Kidney (tissue), 14 donors: ENCODE measurements around the gene MAN2A1. TPM values are rescaled to one million over a fixed set of nuclear protein-coding genes. Genes with fewer than 3 reads are reported as not detected.

Experiments
- DNase-seq, 5 donors: peaks; one replicate each; pipeline ENCODE4 v3.0.0-alpha.2; 2013 to 2020
- FAIRE-seq: peaks from 2 replicates; lab custom pipeline; 2012; peaks lifted over from hg19 to GRCh38; lab: Jason Lieb, UNC
- H3K27ac ChIP-seq, 2 donors: one replicate each; pipeline ENCODE4 v1.7.0; 2013; ENCODE audit warnings: low read depth in 2 of 2, low read length in 2 of 2, inconsistent platforms in 1 of 2
- H3K27me3 ChIP-seq: one replicate; pipeline ENCODE4 v1.7.1; 2013; ENCODE audit warnings: low read length, inconsistent platforms; ENCODE audit not compliant: control insufficient read depth, insufficient read depth
- H3K36me3 ChIP-seq, 3 donors: one replicate each; pipeline versions ENCODE4 v1.7.0 to v1.7.1; 2013; ENCODE audit warnings: low read length in 3 of 3, control low read depth in 1 of 3, inconsistent platforms in 1 of 3; ENCODE audit not compliant: insufficient read depth in 3 of 3, control insufficient read depth in 2 of 3
- H3K4me1 ChIP-seq, 3 donors: one replicate each; pipeline versions ENCODE4 v1.7.0 to v1.7.1; 2013; ENCODE audit warnings: low read length in 3 of 3, inconsistent platforms in 1 of 3, low read depth in 1 of 3; ENCODE audit not compliant: control insufficient read depth in 2 of 3, insufficient read depth in 2 of 3
- H3K4me3 ChIP-seq, 3 donors: one replicate each; pipeline versions ENCODE4 v1.7.0 to v1.8.1; 2013; ENCODE audit warnings: low read length in 3 of 3, control low read depth in 1 of 3, inconsistent platforms in 1 of 3
- H3K9ac ChIP-seq, 3 donors: one replicate each; pipeline versions ENCODE4 v1.7.0 to v1.7.1; 2013; ENCODE audit warnings: low read length in 3 of 3, control low read depth in 1 of 3, inconsistent platforms in 1 of 3
- H3K9me3 ChIP-seq, 3 donors: one replicate each; pipeline versions ENCODE4 v1.7.0 to v1.7.1; 2013; ENCODE audit warnings: low read length in 3 of 3, control low read depth in 1 of 3, inconsistent platforms in 1 of 3; ENCODE audit not compliant: control insufficient read depth in 2 of 3, insufficient read depth in 1 of 3
- intact Hi-C: fragments of 100-400 bp; cut with DNase I; formaldehyde crosslinking; loops from one replicate; pipeline ENCODE4 v1.11.1; 2022
- polyA plus RNA-seq: library from polyadenylated mRNA; stranded (reverse); fragments of 350-450 nt; fragmentation: Illumina TruSeq; extraction: RNeasy Lipid Tissue Mini Kit (QIAGEN cat#74804); gene quantifications from one replicate; pipeline ENCODE4 v1.2.3, GENCODE V29; 2014; ENCODE audit warnings: low read depth, low replicate concordance; ENCODE audit not compliant: insufficient read depth
- total RNA-seq: library from RNA; stranded (reverse); fragmentation: NEBNext Ultra II Directional; extraction: Animal tissue kit (Norgen Biotek cat#: 25700); gene quantifications from one replicate; pipeline ENCODE4 v1.2.1, GENCODE V29; 2021
- TF ChIP-seq, protein P1 (sequence below): IDR thresholded peaks from 3 replicates; pipeline ENCODE4 v1.5.1; 2012; ENCODE audit warnings: mild to moderate bottlenecking, moderate library complexity, borderline replicate concordance; ENCODE audit not compliant: insufficient read depth; ENCODE audit errors: extremely low read depth
- donor health status: control.
- donor health status: control.
- donor health status: control.
- donor health status: control.
- donor health status: control.
- donor health status: DM: yes; HTN: yes; CAD: no.
- donor health status: Normal renal cell carcinoma (clear cell type).

MAN2A1 gene
- total and polyA plus RNA-seq, 2 donors from 2014 or later, result 12.7 to 69.9 TPM

DNA sequence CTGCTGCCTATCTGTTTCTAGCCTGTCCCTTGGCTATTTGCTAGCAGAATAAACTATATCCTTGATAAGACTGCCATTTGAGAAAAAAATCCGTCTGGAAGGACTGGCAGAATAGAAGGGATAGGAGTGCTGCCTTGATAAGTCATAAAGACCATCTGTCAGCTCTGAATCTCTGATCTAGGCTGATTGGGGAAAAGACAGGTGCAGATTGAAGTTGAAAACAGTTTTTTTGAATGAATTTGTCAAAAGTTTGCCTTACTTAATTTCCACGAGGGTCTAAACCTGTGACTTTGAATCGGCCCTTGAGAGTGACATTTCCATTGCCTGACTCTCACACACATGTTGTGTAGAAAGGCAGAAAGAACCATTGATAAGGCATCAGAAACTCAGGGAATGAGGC is 218.6 kb downstream of the MAN2A1 start:
- H3K27me3 ChIP-seq, result no peaks in the 10 kb centered on the region
- H3K27ac ChIP-seq, result no peak overlapping the region
- no peak overlapping the region for H3K9ac ChIP-seq
- no peaks in the 10 kb centered on the region for H3K4me1 ChIP-seq
- no peak overlapping the region for H3K4me3 ChIP-seq
- no peak for DNase-seq
- TF ChIP-seq, protein P1, sequence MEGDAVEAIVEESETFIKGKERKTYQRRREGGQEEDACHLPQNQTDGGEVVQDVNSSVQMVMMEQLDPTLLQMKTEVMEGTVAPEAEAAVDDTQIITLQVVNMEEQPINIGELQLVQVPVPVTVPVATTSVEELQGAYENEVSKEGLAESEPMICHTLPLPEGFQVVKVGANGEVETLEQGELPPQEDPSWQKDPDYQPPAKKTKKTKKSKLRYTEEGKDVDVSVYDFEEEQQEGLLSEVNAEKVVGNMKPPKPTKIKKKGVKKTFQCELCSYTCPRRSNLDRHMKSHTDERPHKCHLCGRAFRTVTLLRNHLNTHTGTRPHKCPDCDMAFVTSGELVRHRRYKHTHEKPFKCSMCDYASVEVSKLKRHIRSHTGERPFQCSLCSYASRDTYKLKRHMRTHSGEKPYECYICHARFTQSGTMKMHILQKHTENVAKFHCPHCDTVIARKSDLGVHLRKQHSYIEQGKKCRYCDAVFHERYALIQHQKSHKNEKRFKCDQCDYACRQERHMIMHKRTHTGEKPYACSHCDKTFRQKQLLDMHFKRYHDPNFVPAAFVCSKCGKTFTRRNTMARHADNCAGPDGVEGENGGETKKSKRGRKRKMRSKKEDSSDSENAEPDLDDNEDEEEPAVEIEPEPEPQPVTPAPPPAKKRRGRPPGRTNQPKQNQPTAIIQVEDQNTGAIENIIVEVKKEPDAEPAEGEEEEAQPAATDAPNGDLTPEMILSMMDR, result no peak
- H3K9me3 ChIP-seq, result no peaks in the 10 kb centered on the region
- no peak for FAIRE-seq
- no peaks in the 10 kb centered on the region for H3K36me3 ChIP-seq
- intact Hi-C loops, result no loop called here

DNA sequence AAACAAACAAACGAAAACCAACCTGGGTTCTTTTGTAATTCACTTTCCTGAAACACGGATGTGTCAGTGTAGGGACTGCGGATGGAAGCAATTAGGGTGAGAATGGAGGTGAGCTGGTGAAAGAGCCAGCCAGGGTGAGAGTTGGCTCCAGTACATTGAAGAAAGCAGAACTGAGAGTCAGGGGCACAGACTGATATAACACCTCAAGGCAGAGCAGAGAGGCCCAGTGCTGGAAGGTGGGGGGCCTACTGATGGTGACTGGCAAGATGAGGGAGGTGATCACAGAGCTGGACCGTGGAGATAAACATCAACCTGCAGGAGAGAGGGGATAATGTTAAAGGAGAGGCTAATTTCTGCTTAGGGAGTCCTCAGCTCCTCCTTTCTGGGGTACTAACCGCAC is 221.1 kb downstream of the MAN2A1 start:
- H3K4me1 ChIP-seq, result no peaks in the 10 kb centered on the region
- no peak overlapping the region for H3K9ac ChIP-seq
- H3K36me3 ChIP-seq, result no peaks in the 10 kb centered on the region
- H3K27ac ChIP-seq, result no peak overlapping the region
- FAIRE-seq (no peak), DNase-seq (no peak)
- no peaks in the 10 kb centered on the region for H3K9me3 ChIP-seq
- TF ChIP-seq, protein P1, result no peak
- no peaks in the 10 kb centered on the region for H3K27me3 ChIP-seq
- no peak overlapping the region for H3K4me3 ChIP-seq
- intact Hi-C loops, result no loop called here

DNA sequence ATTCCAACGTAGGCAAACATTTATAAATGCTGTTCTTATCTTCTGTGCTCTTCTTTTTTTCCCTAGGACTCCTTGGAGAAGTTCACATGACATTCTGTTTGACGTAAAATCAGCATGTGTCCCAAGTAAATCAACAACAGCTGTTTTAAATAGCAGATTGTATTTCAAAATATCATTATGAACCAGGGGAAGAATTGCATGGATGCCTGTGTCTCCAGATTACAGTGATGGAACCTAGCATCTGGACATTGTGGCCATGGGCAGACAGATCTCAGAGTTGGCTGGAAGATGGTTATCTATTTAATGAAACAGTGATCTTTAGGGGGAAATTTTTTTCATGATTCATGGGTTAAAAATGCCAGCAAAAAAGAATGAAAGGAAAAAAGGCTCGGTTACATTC is 222.0 kb downstream of the MAN2A1 start:
- Histone ChIP-seq H3K4me3 (no peak overlapping the region), H3K36me3 (no peaks in the 10 kb centered on the region), H3K27ac (no peak overlapping the region), H3K9ac (no peak overlapping the region), H3K9me3 (no peaks in the 10 kb centered on the region), H3K4me1 (no peaks in the 10 kb centered on the region), H3K27me3 (no peaks in the 10 kb centered on the region)
- no peak for FAIRE-seq
- no peak for DNase-seq
- TF ChIP-seq, protein P1, result no peak
- intact Hi-C loops, result no loop called here

DNA sequence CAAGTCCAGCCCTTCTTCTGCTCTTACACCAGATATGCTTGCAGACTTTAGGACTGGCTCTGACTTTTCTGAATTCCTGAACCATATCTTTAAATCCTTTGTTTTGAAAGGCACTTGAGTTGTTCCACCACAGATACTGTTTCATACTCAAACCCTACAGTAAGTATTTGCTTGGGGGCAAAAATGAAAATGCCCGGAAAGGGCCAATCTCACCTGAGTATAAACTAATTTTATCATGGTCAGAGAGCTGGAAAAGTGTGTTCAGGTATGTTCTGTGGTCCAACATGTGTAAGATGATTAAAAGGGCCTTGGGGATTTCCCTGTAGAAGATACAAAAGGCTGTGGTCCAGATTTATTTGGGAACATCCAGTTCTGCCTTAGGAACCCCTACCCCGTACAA is 225.2 kb downstream of the MAN2A1 start:
- FAIRE-seq, result no peak
- Histone ChIP-seq H3K9ac (no peak overlapping the region), H3K4me3 (no peak overlapping the region), H3K9me3 (no peaks in the 10 kb centered on the region), H3K27ac (no peak overlapping the region), H3K36me3 (no peaks in the 10 kb centered on the region), H3K4me1 (no peaks in the 10 kb centered on the region), H3K27me3 (no peaks in the 10 kb centered on the region)
- no peak for DNase-seq
- TF ChIP-seq, protein P1, result no peak
- intact Hi-C loops, result no loop called here
